HepG2 (cell line): ENCODE data around the gene TAMM41. TPM values are rescaled to one million over a fixed set of nuclear protein-coding genes. Genes with fewer than 3 reads are reported as not detected.

Experiments used
- ATAC-seq: fragments of 200-7000 bp; cut with Tn5 transposase; 3 replicates; pipeline ENCODE4 v1.9.1; 2020; ENCODE audit warnings: mild to moderate bottlenecking, moderate library complexity
- BruUV-seq: library from RNA; stranded (reverse); fragments of 400-500 nt; replicated peaks from 2 replicates; lab custom pipeline; 2021; lab: Mats Ljungman, UMichigan
- CTCF ChIA-PET: fragments of 300-600 bp; formaldehyde crosslinking; extraction: SDS; loops from one replicate; lab custom pipeline; 2021; ENCODE audit warnings: low total read pairs, inconsistent platforms, low intra/inter-chr PET ratio; lab: Yijun Ruan, JAX
- POLR2A ChIA-PET: fragments of 350-600 bp; sonication (Branson Sonifier 250); formaldehyde crosslinking; loops from one replicate; lab custom pipeline; 2020; ENCODE audit warnings: antibody characterized with exemption, inconsistent platforms; lab: Yijun Ruan, JAX
- DNase-seq: peaks from one replicate; pipeline ENCODE4 v3.0.0-alpha.2; 2015; ENCODE audit warnings: low spot score
- FAIRE-seq: peaks from 3 replicates; lab custom pipeline; 2011; peaks lifted over from hg19 to GRCh38; lab: Jason Lieb, UNC
- H2AFZ ChIP-seq: one replicate; pipeline ENCODE4 v1.6.1; 2011; ENCODE audit warnings: low read length, inconsistent platforms
- H3K27ac ChIP-seq: fragments of 300-600 bp; 3 replicates; pipeline ENCODE4 v1.8.0; 2011; ENCODE audit warnings: mixed run types, mild to moderate bottlenecking, mixed read lengths, low read length, inconsistent platforms; ENCODE audit not compliant: insufficient read depth; ENCODE audit errors: extremely low read length
- H3K27me3 ChIP-seq, 2 experiments: fragments of 200-600 bp in 1 of 2; 2 replicates in 1 of 2; 3 replicates in 1 of 2; pipeline versions ENCODE4 v1.6.0 to v1.8.0; 2011; ENCODE audit warnings: low read length in 2 of 2, mild to moderate bottlenecking in 2 of 2, moderate library complexity in 2 of 2, inconsistent platforms in 1 of 2; ENCODE audit not compliant: insufficient read depth in 2 of 2, control insufficient read depth in 1 of 2
- H3K36me3 ChIP-seq, 2 experiments: fragments of 200-600 bp in 1 of 2; replicated peaks in 1 of 2; 2 replicates in 1 of 2; 3 replicates in 1 of 2; pipeline versions ENCODE4 v1.5.1 to v1.8.0; 2011; ENCODE audit warnings: low read length in 2 of 2, inconsistent platforms in 1 of 2; ENCODE audit not compliant: insufficient read depth in 2 of 2, control insufficient read depth in 1 of 2
- H3K4me1 ChIP-seq: 2 replicates; pipeline ENCODE4 v1.5.1; 2012; ENCODE audit warnings: low read length, inconsistent platforms; ENCODE audit not compliant: insufficient read depth
- H3K4me2 ChIP-seq: 2 replicates; pipeline ENCODE4 v1.6.0; 2011; ENCODE audit warnings: low read depth, low read length, inconsistent platforms
- H3K4me3 ChIP-seq, 3 experiments: fragments of 200-600 bp in 1 of 3; sonication (generic), shearing (Covaris generic) in 1 of 3; replicated peaks in 1 of 3; 2 replicates each; pipeline ENCODE4 v1.5.1; 2011 to 2016; ENCODE audit warnings: low read length in 3 of 3, inconsistent platforms in 2 of 3, low read depth in 2 of 3, mild to moderate bottlenecking in 2 of 3, control low read depth in 1 of 3, mixed read lengths in 1 of 3; ENCODE audit not compliant: insufficient read depth in 1 of 3
- H3K79me2 ChIP-seq: one replicate; pipeline ENCODE4 v1.6.1; 2011; ENCODE audit warnings: low read length, inconsistent platforms; ENCODE audit not compliant: insufficient read depth
- H3K9ac ChIP-seq: 2 replicates; pipeline ENCODE4 v1.6.0; 2011; ENCODE audit warnings: mild to moderate bottlenecking, low read depth, low read length, inconsistent platforms; ENCODE audit not compliant: insufficient read depth
- H3K9me3 ChIP-seq: 2 replicates; pipeline ENCODE4 v1.5.1; 2012; ENCODE audit warnings: mild to moderate bottlenecking, low read length
- H4K20me1 ChIP-seq: 2 replicates; pipeline ENCODE4 v1.6.0; 2011; ENCODE audit warnings: inconsistent platforms, mild to moderate bottlenecking, low read length, moderate library complexity; ENCODE audit not compliant: insufficient read depth
- CERS6 ChIP-seq: sonication (generic); formaldehyde crosslinking; IDR thresholded peaks from 2 replicates; pipeline ENCODE4 v1.5.0; 2020; ENCODE audit warnings: missing genetic modification reagents
- SSRP1 ChIP-seq: IDR thresholded peaks from 2 replicates; pipeline ENCODE4 v1.6.1; 2016; ENCODE audit warnings: control low read depth
- STAT5B ChIP-seq: sonication (generic); formaldehyde crosslinking; IDR thresholded peaks from 2 replicates; pipeline ENCODE4 v1.4.0; 2020; ENCODE audit warnings: missing genetic modification reagents
- TCF7L2 ChIP-seq: IDR thresholded peaks from 2 replicates; pipeline ENCODE4 v1.6.1; 2011; ENCODE audit warnings: mild to moderate bottlenecking, low read depth, low read length, moderate library complexity
- THYN1 ChIP-seq: sonication (generic); formaldehyde crosslinking; IDR thresholded peaks from 2 replicates; pipeline ENCODE4 v1.8.1; 2023; ENCODE audit warnings: low read depth, mild to moderate bottlenecking, moderate library complexity, missing genetic modification reagents, borderline replicate concordance
- WGBS: methylation state at CpG from one replicate; pipeline ENCODE4 v1.1.6; 2017; ENCODE audit warnings: low lambda C conversion rate; 5-methylcytosine and 5-hydroxymethylcytosine counted together
- in situ Hi-C: cut with HindIII; loops from 2 replicates; pipeline ENCODE4 v1.10.0; 2017; ENCODE audit warnings: low pct_unique_long_range_greater_than_20kb; ENCODE audit not compliant: extremely low pct_ligation_motif_present
- intact Hi-C: fragments of 100-400 bp; cut with micrococcal nuclease; formaldehyde crosslinking; loops from one replicate; pipeline ENCODE4 v1.10.0; 2022; ENCODE audit not compliant: unreplicated experiment
- polyA plus RNA-seq, 8 experiments: library from polyadenylated mRNA; depleted of rRNA in 3 of 8; stranded (reverse) in 7 of 8; unstranded in 1 of 8; fragments of >200 nt; fragmentation: Illumina TruSeq in 4 of 8; extraction: Trizol in 4 of 8; gene quantifications; 2 replicates each; pipeline versions ENCODE4 v1.2.1 to v1.2.3, GENCODE V29; 2011 to 2016; ENCODE audit warnings: low read depth in 4 of 8, missing spikeins in 1 of 8, mixed read lengths in 1 of 8; ENCODE audit not compliant: insufficient read depth in 1 of 8
- total RNA-seq, 5 experiments: library from RNA; depleted of rRNA; stranded (reverse); fragments of >200 nt; fragmentation: Illumina TruSeq; extraction: Trizol; gene quantifications; 2 replicates each; pipeline ENCODE4 v1.2.3, GENCODE V29; 2016; ENCODE audit warnings: low read depth in 1 of 5

The TAMM41 gene
- total and polyA plus RNA-seq, 2 of the 13 experiments (the other 11 are each of a cell fraction or from before 2014, with no cell fraction given) = 9.9 to 12.2 TPM

GRCh38 chr3:11810276-11810675, 36.4 kb downstream of the TAMM41 start:
- in situ Hi-C loops = no loop called here
- FAIRE-seq (no peak), DNase-seq (no peak), ATAC-seq (no peak)
- no peak overlapping the region for H3K4me2 ChIP-seq
- 96% methylated on average over 3 of the region's 3 CpGs for WGBS
- intact Hi-C loops = no loop called here
- ChIA-PET POLR2A (no interaction called here), CTCF (no interaction called here)
- H3K36me3 ChIP-seq = peaks cover 13 to 62% of the 10 kb centered on the region in 2 experiments
- no peak overlapping the region for H3K9ac ChIP-seq
- no peaks in the 10 kb centered on the region for H4K20me1 ChIP-seq
- no peak overlapping the region for H2AFZ ChIP-seq
- H3K4me3 ChIP-seq = no peak overlapping the region
- H3K9me3 ChIP-seq = no peaks in the 10 kb centered on the region
- BruUV-seq = no TSS peak
- H3K79me2 ChIP-seq = no peaks in the 10 kb centered on the region
- H3K27ac ChIP-seq = no peak overlapping the region
- no peaks in the 10 kb centered on the region for H3K4me1 ChIP-seq
- no peaks in the 10 kb centered on the region for H3K27me3 ChIP-seq
- TF ChIP-seq STAT5B = no peak
- TF ChIP-seq THYN1 = no peak
- TF ChIP-seq SSRP1 (CRISPR knock-in tag) = no peak

GRCh38 chr3:11808231-11808630, 38.5 kb downstream of the TAMM41 start:
- intact Hi-C loops (no loop called here), in situ Hi-C loops (loop anchor here (10.0 kb wide), 1 partner anchor 423 kb away; no protein-coding TSS in a partner anchor)
- Histone ChIP-seq H4K20me1 (no peaks in the 10 kb centered on the region; the same call in 1 of the 2 replicates), H3K9ac (no peak overlapping the region), H3K9me3 (no peaks in the 10 kb centered on the region), H3K79me2 (no peaks in the 10 kb centered on the region), H3K4me1 (no peaks in the 10 kb centered on the region), H3K4me2 (no peak overlapping the region), H3K27me3 (no peaks in the 10 kb centered on the region), H3K27ac (no peak overlapping the region), H2AFZ (no peak overlapping the region), H3K4me3 (no peak overlapping the region), H3K36me3 (peaks cover 13 to 64% of the 10 kb centered on the region in 2 experiments)
- no peak for TF ChIP-seq TCF7L2
- TF ChIP-seq CERS6 = no peak
- ChIA-PET CTCF (no interaction called here), POLR2A (no interaction called here)
- no peak for DNase-seq
- WGBS = 95% methylated on average over 9 of the region's 9 CpGs
- BruUV-seq = no TSS peak
- no peak for ATAC-seq
- FAIRE-seq = no peak
